LNCaP clone FGC (cell line): ENCODE measurements around the gene PGR.

Experiments
- DNase-seq: peaks from one replicate; pipeline ENCODE4 v3.0.0-alpha.2; 2011; ENCODE audit warnings: low read depth
- H3K4me3 ChIP-seq: 2 replicates; pipeline ENCODE4 v1.5.1; 2011; ENCODE audit warnings: mild to moderate bottlenecking, low read depth, low read length, control low read depth
- TF ChIP-seq, protein P1 (sequence below): IDR thresholded peaks from 2 replicates; pipeline ENCODE4 v1.5.1; 2012; ENCODE audit warnings: mild to moderate bottlenecking; ENCODE audit not compliant: control insufficient read depth, insufficient read depth; ENCODE audit errors: extremely low read depth

Gene PGR

DNA sequence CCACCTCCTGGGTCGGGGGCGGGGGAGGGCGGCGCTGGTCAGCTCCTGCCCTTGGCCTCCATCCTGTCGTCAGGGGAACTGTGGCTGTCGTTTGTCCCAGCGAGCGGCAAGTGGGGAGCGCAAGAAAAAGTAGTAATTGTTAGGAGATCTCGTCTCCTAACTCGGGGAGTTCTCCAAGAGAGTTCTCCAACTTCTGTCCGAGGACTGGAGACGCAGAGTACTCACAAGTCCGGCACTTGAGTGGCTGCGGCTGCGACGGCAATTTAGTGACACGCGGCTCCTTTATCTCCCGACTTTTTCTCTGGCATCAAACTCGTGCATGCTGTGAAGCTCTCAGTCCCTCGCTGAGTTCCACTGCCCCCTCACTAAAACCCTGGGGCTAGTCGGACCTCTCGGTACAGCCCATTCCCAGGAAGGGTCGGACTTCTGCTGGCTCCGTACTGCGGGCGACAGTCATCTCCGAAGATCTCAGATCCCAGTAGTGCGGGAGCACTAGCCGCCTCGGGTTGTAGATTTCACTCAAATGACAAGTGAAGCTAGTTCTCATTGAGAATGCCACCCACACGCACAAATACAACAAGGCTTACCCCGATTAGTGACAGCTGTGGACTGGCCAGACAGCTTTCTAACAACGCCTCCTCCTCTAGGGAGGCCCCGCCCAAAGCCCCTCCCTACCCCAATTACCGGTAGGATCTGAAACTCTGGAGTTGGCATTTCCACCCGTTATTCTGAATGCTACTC is at the start of gene PGR:
Gene PGR (minus strand): TSS at position 611 of the 741 bp plus-strand sequence. CDS start 743 bp downstream, outside the sequence.
- TF ChIP-seq, protein P1, sequence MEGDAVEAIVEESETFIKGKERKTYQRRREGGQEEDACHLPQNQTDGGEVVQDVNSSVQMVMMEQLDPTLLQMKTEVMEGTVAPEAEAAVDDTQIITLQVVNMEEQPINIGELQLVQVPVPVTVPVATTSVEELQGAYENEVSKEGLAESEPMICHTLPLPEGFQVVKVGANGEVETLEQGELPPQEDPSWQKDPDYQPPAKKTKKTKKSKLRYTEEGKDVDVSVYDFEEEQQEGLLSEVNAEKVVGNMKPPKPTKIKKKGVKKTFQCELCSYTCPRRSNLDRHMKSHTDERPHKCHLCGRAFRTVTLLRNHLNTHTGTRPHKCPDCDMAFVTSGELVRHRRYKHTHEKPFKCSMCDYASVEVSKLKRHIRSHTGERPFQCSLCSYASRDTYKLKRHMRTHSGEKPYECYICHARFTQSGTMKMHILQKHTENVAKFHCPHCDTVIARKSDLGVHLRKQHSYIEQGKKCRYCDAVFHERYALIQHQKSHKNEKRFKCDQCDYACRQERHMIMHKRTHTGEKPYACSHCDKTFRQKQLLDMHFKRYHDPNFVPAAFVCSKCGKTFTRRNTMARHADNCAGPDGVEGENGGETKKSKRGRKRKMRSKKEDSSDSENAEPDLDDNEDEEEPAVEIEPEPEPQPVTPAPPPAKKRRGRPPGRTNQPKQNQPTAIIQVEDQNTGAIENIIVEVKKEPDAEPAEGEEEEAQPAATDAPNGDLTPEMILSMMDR, result no peak
- peak within 1 kb of the TSS; percentile 46 for H3K4me3 ChIP-seq
- DNase-seq, result no peak

DNA sequence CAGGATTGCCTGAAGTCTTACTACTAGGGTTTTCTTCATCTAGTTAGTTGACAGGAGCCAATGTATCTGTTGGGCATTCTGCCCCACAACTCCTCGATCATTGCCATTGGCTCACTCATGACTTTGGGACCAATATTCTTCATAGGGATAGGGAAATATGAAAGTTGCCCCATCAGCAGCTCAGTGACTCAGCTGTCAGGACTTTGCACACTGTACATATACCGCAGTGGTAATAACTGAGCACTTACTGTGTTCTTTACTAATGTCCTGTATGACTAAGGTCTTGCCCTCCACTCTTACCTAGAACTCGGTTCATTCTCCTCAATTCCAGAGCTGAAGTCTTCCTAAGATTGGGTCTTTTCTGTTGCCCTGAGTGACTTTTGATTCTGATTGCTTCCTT is 46.8 kb upstream of the PGR start:
- no peak for DNase-seq
- H3K4me3 ChIP-seq, result no peak overlapping the region
- TF ChIP-seq, protein P1, result no peak

- DNase-seq, result no peak
- H3K4me3 ChIP-seq, result no peak overlapping the region
- TF ChIP-seq, protein P1, result no peak
Measured at GRCh38 chr11:101169944-101170343, 40.3 kb upstream of the PGR start.

DNA sequence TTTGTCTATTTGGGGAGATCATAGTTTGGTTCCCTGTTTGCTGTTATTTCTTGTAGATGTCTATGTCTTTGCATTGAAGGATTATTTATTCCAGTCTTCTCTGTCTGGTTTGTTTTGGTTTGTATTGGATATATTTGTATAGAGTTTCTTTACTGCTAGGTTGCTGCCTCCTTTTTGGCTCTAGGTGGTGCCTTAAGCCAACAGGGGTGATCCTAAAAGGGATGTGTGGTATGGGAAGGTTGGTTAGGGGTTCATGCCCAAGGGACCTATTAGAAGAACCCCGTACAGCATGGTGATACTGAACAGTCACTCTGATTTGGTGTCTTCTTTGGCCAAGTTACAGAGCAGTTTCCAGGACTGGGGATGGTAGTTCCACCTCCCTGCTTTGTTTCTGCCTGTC is 36.4 kb upstream of the PGR start:
- TF ChIP-seq, protein P1, result no peak
- H3K4me3 ChIP-seq, result no peak overlapping the region
- DNase-seq, result no peak

- H3K4me3 ChIP-seq, result no peak overlapping the region
- TF ChIP-seq, protein P1, result no peak
- no peak for DNase-seq
Measured at GRCh38 chr11:101158119-101158518, 28.5 kb upstream of the PGR start.

DNA sequence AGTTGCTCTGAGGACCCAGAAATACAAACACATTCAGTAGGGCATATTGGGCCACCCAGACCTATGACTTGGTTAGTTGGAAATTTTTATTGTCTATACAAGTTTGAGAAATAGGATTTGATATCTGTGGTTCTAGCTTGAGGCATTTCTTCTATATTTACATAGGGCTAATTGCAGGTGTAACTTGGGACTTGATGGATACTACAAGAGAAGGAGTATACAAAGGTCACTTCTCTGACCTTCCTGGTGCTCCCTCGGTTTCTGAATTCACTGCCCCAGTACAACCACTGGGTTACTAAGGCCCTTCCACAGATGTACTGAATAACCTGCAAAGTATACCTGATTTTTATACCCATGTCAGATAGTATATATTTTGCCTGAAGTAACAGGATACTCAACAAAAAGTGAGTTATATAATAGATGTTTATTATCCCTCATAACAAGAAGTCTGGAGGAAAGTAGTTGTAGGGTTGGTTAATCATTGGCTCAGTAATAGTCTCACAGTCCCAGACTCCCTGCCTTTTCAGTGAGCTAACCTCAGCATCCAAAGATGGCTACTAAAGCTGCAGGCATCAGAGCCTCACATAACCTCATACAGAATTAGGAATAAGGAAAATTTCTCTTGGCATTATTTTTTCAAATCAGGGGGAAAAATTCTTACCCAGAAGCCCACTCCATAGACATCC is 8.8 kb upstream of the PGR start:
- TF ChIP-seq, protein P1, result no peak
- no peak for DNase-seq
- no peak overlapping the region for H3K4me3 ChIP-seq

- H3K4me3 ChIP-seq, result no peak overlapping the region
- TF ChIP-seq, protein P1, result no peak
Measured at GRCh38 chr11:101133190-101133589, 3.6 kb upstream of the PGR start.

More at GRCh38 chr11:101133190-101133589, 3.6 kb upstream of the PGR start:
- no peak for DNase-seq
